Thyroid gland (tissue), 4 donors: ENCODE results near the gene ITPR3. TPM values are rescaled to one million over a fixed set of nuclear protein-coding genes. Genes with fewer than 3 reads are reported as not detected.

Experiments used
- DNase-seq, 2 donors: peaks; one replicate each; pipeline ENCODE4 v3.0.0-alpha.2; 2019
- H3K27ac ChIP-seq, 3 donors: fragments of 200-600 bp; sonication (generic); 1 replicate in 2 of 3; 2 replicates in 1 of 3; pipeline ENCODE4 v1.5.1; 2016 to 2019; ENCODE audit warnings: mild to moderate bottlenecking in 1 of 3, moderate library complexity in 1 of 3
- H3K27me3 ChIP-seq: fragments of 200-600 bp; sonication (generic); one replicate; pipeline ENCODE4 v1.5.1; 2019
- H3K36me3 ChIP-seq, 2 donors: fragments of 200-600 bp; sonication (generic); one replicate each; pipeline ENCODE4 v1.5.1; 2016 to 2019
- H3K4me1 ChIP-seq, 2 donors: fragments of 200-600 bp; sonication (generic); one replicate each; pipeline ENCODE4 v1.5.1; 2017 to 2019
- H3K4me3 ChIP-seq, 3 donors: fragments of 200-600 bp; sonication (generic); replicated peaks in 1 of 3; 1 replicate in 2 of 3; 2 replicates in 1 of 3; pipeline ENCODE4 v1.5.1; 2016; ENCODE audit warnings: mild to moderate bottlenecking in 1 of 3
- H3K9me3 ChIP-seq: fragments of 200-600 bp; sonication (generic); one replicate; pipeline ENCODE4 v1.5.1; 2017
- POLR2A ChIP-seq, 2 donors: fragments of 450-650 bp; IDR thresholded peaks; one replicate each; pipeline ENCODE4 v1.6.1; 2017; ENCODE audit warnings: antibody characterized with exemption in 2 of 2, mild to moderate bottlenecking in 2 of 2, moderate library complexity in 1 of 2
- WGBS, 2 donors: methylation state at CpG; one replicate each; pipeline ENCODE4 v1.1.5; 2017; 5-methylcytosine and 5-hydroxymethylcytosine counted together
- intact Hi-C: fragments of 100-400 bp; cut with DNase I; formaldehyde crosslinking; loops from one replicate; pipeline ENCODE4 v1.15.1; 2023
- total RNA-seq, 4 donors: library from RNA; depleted of rRNA; stranded (reverse); fragments of >200 nt; gene quantifications; one replicate each; pipeline ENCODE4 v1.2.3, GENCODE V29; 2016
- TF ChIP-seq, protein P1 (sequence below), 6 experiments: fragments of 200-600 bp in 3 of 6; fragments of 450-650 bp in 3 of 6; sonication (generic) in 3 of 6; IDR thresholded peaks; one replicate each; pipeline ENCODE4 v1.5.1; 2016 to 2019; ENCODE audit warnings: antibody characterized with exemption in 6 of 6, mild to moderate bottlenecking in 2 of 6, inconsistent platforms in 1 of 6, moderate library complexity in 1 of 6

The ITPR3 gene
- total RNA-seq, 4 donors from 2014 or later, result 77.8 to 145 (median 105) TPM

GRCh38 chr6:33672808-33673207 is 51.7 kb downstream of the ITPR3 start:
- intact Hi-C loops, result no loop called here
- TF ChIP-seq, protein P1, sequence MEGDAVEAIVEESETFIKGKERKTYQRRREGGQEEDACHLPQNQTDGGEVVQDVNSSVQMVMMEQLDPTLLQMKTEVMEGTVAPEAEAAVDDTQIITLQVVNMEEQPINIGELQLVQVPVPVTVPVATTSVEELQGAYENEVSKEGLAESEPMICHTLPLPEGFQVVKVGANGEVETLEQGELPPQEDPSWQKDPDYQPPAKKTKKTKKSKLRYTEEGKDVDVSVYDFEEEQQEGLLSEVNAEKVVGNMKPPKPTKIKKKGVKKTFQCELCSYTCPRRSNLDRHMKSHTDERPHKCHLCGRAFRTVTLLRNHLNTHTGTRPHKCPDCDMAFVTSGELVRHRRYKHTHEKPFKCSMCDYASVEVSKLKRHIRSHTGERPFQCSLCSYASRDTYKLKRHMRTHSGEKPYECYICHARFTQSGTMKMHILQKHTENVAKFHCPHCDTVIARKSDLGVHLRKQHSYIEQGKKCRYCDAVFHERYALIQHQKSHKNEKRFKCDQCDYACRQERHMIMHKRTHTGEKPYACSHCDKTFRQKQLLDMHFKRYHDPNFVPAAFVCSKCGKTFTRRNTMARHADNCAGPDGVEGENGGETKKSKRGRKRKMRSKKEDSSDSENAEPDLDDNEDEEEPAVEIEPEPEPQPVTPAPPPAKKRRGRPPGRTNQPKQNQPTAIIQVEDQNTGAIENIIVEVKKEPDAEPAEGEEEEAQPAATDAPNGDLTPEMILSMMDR (IDR thresholded peaks at IDR 0.05), result peak in 1 of 6 experiments; percentile 13
- TF ChIP-seq POLR2A (IDR thresholded peaks at IDR 0.05), result no peak
- Histone ChIP-seq H3K4me3 (no peak overlapping the region), H3K27ac (no peak overlapping the region), H3K27me3 (no peaks in the 10 kb centered on the region), H3K9me3 (no peaks in the 10 kb centered on the region), H3K36me3 (peaks cover 87 to 88% of the 10 kb centered on the region in 2 donors), H3K4me1 (no peaks in the 10 kb centered on the region)
- peak; percentile 43 for DNase-seq
- 55 to 74% methylated on average over 4 to 5 of the region's 5 CpGs for WGBS, 2 donors

DNA sequence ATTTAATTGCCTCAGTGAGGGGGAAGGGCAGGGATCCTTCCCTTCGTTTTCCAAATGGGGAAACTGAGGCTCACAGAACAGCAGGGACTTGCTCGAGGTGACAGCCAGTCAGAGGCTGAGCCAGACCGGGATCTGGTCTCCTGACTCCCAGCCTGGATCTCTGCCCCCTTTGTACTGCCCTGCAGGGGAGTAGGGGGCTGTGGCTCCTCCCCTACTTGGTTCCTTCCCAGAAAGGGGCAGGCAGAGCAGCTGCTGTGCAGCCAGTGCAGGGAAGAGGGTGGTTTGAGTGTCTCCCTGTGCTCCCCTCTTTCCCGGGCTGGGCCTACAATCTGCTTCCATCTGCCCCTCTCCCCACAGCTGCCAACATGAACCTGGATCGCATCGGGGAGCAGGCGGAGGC is 52.7 kb downstream of the ITPR3 start:
- WGBS, 2 donors, result 85% methylated on average over 7 of the region's 7 CpGs; no CpG with 5 or more reads in 1 of the 2 donors
- H3K27ac ChIP-seq, result no peak overlapping the region
- no peaks in the 10 kb centered on the region for H3K4me1 ChIP-seq
- H3K9me3 ChIP-seq, result no peaks in the 10 kb centered on the region
- no peak for DNase-seq
- no peaks in the 10 kb centered on the region for H3K27me3 ChIP-seq
- intact Hi-C loops, result no loop called here
- H3K4me3 ChIP-seq, result no peak overlapping the region
- TF ChIP-seq, protein P1 (IDR thresholded peaks at IDR 0.05), result no peak
- no peak for TF ChIP-seq POLR2A (IDR thresholded peaks at IDR 0.05)
- H3K36me3 ChIP-seq, result peaks cover 86 to 88% of the 10 kb centered on the region in 2 donors

DNA sequence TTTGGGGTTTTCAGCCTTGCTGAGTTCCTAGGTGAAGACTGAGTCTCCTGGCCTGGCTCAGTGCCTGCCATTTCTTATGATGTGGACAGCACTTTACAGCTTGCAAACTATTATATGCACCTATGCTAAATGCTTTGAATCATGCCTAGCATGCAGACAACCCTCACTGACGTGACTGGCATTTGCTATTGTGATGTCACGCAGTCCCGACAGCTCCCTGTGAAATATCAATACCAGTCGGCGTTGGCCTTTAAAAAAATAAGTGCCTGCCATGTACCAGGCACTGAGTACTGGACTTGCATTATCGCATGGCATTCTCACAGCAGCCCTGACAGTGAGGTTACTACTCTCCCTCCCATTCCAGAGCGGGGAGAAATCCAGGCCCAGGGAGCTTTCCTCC is 54.8 kb downstream of the ITPR3 start:
- Histone ChIP-seq H3K4me3 (no peak overlapping the region), H3K27me3 (no peaks in the 10 kb centered on the region), H3K36me3 (peaks cover 83 to 84% of the 10 kb centered on the region in 2 donors), H3K4me1 (no peaks in the 10 kb centered on the region), H3K9me3 (no peaks in the 10 kb centered on the region), H3K27ac (no peak overlapping the region)
- TF ChIP-seq, protein P1 (IDR thresholded peaks at IDR 0.05), result no peak
- TF ChIP-seq POLR2A (IDR thresholded peaks at IDR 0.05), result no peak
- intact Hi-C loops, result no loop called here
- WGBS, 2 donors, result 93 to 96% methylated on average over 7 of the region's 7 CpGs
- DNase-seq, result no peak

GRCh38 chr6:33676416-33677142 is 55.5 kb downstream of the ITPR3 start:
- H3K9me3 ChIP-seq, result no peaks in the 10 kb centered on the region
- H3K4me1 ChIP-seq, result no peaks in the 10 kb centered on the region
- H3K27me3 ChIP-seq, result no peaks in the 10 kb centered on the region
- peaks cover 78 to 83% of the 10 kb centered on the region in 2 donors for H3K36me3 ChIP-seq
- H3K4me3 ChIP-seq, result no peak overlapping the region
- H3K27ac ChIP-seq, result peak overlapping the region in 1 of 3 donors; percentile 5
- 90 to 93% methylated on average over 14 to 15 of the region's 15 CpGs for WGBS, 2 donors
- TF ChIP-seq, protein P1 (IDR thresholded peaks at IDR 0.05), result no peak
- no peak for TF ChIP-seq POLR2A (IDR thresholded peaks at IDR 0.05)
- DNase-seq, result no peak
- intact Hi-C loops, result no loop called here

DNA sequence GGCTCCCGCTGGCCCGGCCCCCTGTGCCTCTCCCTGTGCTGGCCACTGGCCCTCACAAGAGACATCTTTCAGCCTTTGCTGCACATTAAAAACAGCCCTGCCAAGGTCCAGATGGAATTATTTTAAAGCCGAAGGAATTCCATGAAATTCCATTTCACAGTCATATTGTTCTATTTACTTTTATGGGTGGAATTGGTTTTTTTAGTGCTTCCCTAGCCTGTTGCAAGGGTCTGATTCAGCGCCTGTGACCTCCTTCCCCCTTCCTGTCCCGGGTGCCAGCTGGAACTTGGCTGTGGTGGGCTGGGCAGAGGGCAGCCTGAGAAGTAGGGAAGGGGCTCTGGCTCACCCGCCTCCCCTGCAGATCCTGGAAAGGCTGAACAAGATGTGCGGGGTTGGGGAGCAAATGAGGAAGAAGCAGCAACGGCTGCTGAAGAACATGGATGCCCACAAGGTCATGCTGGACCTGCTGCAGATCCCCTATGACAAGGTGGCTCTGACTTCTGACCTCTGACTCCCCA is 56.1 kb downstream of the ITPR3 start:
- no peak for DNase-seq
- Histone ChIP-seq H3K27ac (no peak overlapping the region), H3K27me3 (no peaks in the 10 kb centered on the region), H3K4me1 (no peaks in the 10 kb centered on the region), H3K4me3 (no peak overlapping the region), H3K9me3 (no peaks in the 10 kb centered on the region), H3K36me3 (peaks cover 81 to 83% of the 10 kb centered on the region in 2 donors)
- intact Hi-C loops, result no loop called here
- WGBS, 2 donors, result 91% methylated on average over 8 of the region's 8 CpGs
- no peak for TF ChIP-seq POLR2A (IDR thresholded peaks at IDR 0.05)
- TF ChIP-seq, protein P1 (IDR thresholded peaks at IDR 0.05), result no peak
